Gastroesophageal sphincter (tissue), 4 donors: ENCODE data around the gene EMILIN1. TPM values are rescaled to one million over a fixed set of nuclear protein-coding genes. Genes with fewer than 3 reads are reported as not detected.
A peak's percentile ranks its signal among the peaks of the same experiment; 100 is the strongest.

ENCODE experiments used
- ATAC-seq: fragments of 150-250 bp; one replicate; pipeline ENCODE4 v1.9.1; 2016; ENCODE audit warnings: mild to moderate bottlenecking, moderate library complexity
- H3K27ac ChIP-seq, 4 donors: fragments of 200-600 bp; sonication (generic) in 3 of 4; 1 replicate in 3 of 4; 2 replicates in 1 of 4; pipeline ENCODE4 v1.5.1; 2016 to 2019
- H3K27me3 ChIP-seq: fragments of 200-600 bp; sonication (generic); one replicate; pipeline ENCODE4 v1.5.1; 2019
- H3K36me3 ChIP-seq, 2 donors: fragments of 200-600 bp; sonication (generic); one replicate each; pipeline ENCODE4 v1.5.1; 2019; ENCODE audit warnings: control low read depth in 1 of 2
- H3K4me1 ChIP-seq, 3 donors: fragments of 200-600 bp; sonication (generic); 1 replicate in 2 of 3; 2 replicates in 1 of 3; pipeline ENCODE4 v1.5.1; 2016 to 2019; ENCODE audit warnings: control low read depth in 2 of 3
- H3K4me3 ChIP-seq, 2 donors: fragments of 200-600 bp; sonication (generic); one replicate each; pipeline ENCODE4 v1.5.1; 2019; ENCODE audit warnings: mild to moderate bottlenecking in 1 of 2, moderate library complexity in 1 of 2
- H3K9me3 ChIP-seq, 3 donors: fragments of 200-600 bp; sonication (generic); one replicate each; pipeline ENCODE4 v1.5.1; 2017 to 2019; ENCODE audit warnings: control low read depth in 2 of 3
- EP300 ChIP-seq: sonication (generic); formaldehyde crosslinking; IDR thresholded peaks from one replicate; pipeline ENCODE4 v1.6.1; 2017; ENCODE audit warnings: antibody characterized with exemption, mild to moderate bottlenecking
- POLR2A ChIP-seq, 2 donors: fragments of 450-650 bp; IDR thresholded peaks; one replicate each; pipeline ENCODE4 v1.6.1; 2017; ENCODE audit warnings: antibody characterized with exemption in 2 of 2, mild to moderate bottlenecking in 2 of 2, moderate library complexity in 1 of 2
- POLR2AphosphoS5 ChIP-seq: sonication (generic); formaldehyde crosslinking; IDR thresholded peaks from one replicate; pipeline ENCODE4 v1.6.1; 2017; ENCODE audit warnings: antibody characterized with exemption
- WGBS, 2 donors: methylation state at CpG; one replicate each; pipeline ENCODE4 v1.1.5; 2018; ENCODE audit warnings: low coverage in 1 of 2; 5-methylcytosine and 5-hydroxymethylcytosine counted together
- total RNA-seq, 4 donors: library from RNA; depleted of rRNA; stranded (reverse); fragments of >200 nt; gene quantifications; one replicate each; pipeline ENCODE4 v1.1.0, GENCODE V29; 2016
- TF ChIP-seq, protein P1 (sequence below), 4 experiments: fragments of 200-600 bp in 2 of 4; fragments of 450-650 bp in 2 of 4; sonication (generic) in 1 of 4; IDR thresholded peaks; one replicate each; pipeline ENCODE4 v1.5.1; 2017 to 2019; ENCODE audit warnings: antibody characterized with exemption in 4 of 4, mild to moderate bottlenecking in 2 of 4, moderate library complexity in 2 of 4

The EMILIN1 gene
- total RNA-seq, 4 donors from 2014 or later = 94.1 to 257 (median 174) TPM

DNA sequence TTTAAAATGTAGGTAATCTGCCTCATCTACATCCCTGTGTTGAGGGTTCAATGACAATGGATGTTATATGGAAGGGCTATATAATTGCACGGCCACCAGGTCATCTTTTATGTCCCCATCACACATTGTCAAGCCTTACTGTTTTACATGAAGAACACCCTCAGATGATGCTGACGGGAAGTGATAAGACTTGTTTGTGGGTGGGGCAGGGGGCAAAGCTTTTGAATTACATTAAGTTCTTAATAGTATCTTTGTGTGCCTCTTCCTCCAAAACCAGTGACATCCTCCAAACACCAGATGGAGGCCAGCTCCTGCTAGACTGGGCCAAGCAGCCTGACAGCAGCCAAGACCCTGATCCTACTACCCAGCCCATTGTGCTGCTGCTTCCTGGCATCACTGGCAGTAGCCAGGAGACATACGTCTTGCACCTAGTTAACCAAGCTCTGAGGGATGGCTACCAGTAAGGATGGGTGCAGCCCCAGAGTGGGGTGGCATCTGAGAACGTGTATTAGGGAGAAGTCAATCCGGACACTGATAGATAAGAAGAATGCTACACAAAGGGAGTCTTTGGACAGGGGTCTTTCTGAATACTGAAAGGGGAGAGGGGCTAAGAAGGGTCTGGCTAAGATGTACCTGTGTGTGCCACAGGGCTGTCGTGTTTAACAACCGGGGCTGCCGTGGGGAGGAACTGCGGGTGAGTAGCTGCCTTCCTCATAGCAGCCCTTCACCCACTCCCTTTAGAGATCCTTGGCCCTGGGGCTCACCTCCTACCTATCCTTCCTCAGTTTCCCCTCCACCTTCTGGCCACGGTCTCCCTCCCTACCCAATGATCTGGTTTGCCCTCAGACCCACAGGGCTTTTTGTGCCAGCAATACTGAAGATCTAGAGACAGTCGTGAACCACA is 50.5 kb downstream of the EMILIN1 start:
- ATAC-seq = no peak
- no peak overlapping the region for H3K4me3 ChIP-seq
- no peaks in the 10 kb centered on the region for H3K27me3 ChIP-seq
- TF ChIP-seq EP300 = no peak
- TF ChIP-seq POLR2AphosphoS5 = no peak
- no peak for TF ChIP-seq POLR2A (IDR thresholded peaks at IDR 0.05)
- TF ChIP-seq, protein P1, sequence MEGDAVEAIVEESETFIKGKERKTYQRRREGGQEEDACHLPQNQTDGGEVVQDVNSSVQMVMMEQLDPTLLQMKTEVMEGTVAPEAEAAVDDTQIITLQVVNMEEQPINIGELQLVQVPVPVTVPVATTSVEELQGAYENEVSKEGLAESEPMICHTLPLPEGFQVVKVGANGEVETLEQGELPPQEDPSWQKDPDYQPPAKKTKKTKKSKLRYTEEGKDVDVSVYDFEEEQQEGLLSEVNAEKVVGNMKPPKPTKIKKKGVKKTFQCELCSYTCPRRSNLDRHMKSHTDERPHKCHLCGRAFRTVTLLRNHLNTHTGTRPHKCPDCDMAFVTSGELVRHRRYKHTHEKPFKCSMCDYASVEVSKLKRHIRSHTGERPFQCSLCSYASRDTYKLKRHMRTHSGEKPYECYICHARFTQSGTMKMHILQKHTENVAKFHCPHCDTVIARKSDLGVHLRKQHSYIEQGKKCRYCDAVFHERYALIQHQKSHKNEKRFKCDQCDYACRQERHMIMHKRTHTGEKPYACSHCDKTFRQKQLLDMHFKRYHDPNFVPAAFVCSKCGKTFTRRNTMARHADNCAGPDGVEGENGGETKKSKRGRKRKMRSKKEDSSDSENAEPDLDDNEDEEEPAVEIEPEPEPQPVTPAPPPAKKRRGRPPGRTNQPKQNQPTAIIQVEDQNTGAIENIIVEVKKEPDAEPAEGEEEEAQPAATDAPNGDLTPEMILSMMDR (IDR thresholded peaks at IDR 0.05) = no peak
- H3K27ac ChIP-seq = no peak overlapping the region
- H3K4me1 ChIP-seq = peaks cover 5 to 24% (median 14%) of the 10 kb centered on the region in 3 donors
- WGBS, 2 donors = 72 to 74% methylated on average over 7 to 10 of the region's 11 CpGs
- H3K36me3 ChIP-seq = peaks cover 0 to 40% of the 10 kb centered on the region in 2 donors
- no peaks in the 10 kb centered on the region for H3K9me3 ChIP-seq

DNA sequence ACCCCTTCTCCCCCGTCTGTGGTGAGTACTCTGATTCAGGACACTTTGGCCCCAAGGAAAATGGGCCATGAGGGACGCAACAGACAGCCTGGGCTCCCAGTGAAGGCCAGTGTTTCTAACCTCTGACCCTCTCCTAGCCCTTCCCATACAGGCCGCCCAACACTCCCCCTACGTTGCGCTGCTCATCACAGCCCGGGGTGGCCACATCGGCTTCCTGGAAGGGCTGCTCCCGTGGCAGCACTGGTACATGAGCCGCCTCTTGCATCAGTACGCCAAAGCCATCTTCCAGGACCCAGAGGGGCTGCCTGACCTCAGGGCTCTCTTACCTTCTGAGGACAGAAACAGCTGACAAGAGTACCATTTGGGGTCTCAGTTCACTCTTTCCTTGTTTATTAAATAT is 52.0 kb downstream of the EMILIN1 start:
- WGBS, 2 donors = 84% methylated on average over 9 of the region's 10 CpGs; no CpG with 5 or more reads in 1 of the 2 donors
- Histone ChIP-seq H3K4me3 (no peak overlapping the region), H3K27me3 (no peaks in the 10 kb centered on the region), H3K4me1 (peaks cover 5 to 30% (median 14%) of the 10 kb centered on the region in 3 donors), H3K27ac (no peak overlapping the region), H3K36me3 (peaks cover 0 to 40% of the 10 kb centered on the region in 2 donors), H3K9me3 (no peaks in the 10 kb centered on the region)
- TF ChIP-seq, protein P1 (IDR thresholded peaks at IDR 0.05) = no peak
- TF ChIP-seq POLR2AphosphoS5 = no peak
- peak in 1 of 2 donors; percentile 9 for TF ChIP-seq POLR2A (IDR thresholded peaks at IDR 0.05)
- no peak for ATAC-seq

DNA sequence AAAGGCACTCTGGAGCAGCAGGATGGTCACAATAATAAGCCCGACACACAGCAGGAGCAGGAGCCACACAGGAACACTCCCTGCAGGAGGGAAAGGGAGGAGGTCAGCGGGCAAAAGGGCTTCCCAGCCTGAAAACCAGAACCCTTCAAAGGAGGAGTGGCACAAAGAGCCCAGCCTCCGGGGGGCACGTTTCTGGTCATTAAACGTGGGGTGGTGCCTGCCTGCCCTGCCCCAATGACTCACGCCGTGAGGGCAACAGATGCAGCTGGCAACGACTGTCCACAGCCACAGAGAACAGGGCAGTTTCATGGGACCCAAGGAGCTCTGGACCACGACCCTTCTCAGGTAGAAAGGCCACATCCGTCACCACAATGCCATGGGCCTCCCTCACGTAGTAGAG is 53.0 kb downstream of the EMILIN1 start:
- H3K27ac ChIP-seq = no peak overlapping the region
- peaks cover 0 to 40% of the 10 kb centered on the region in 2 donors for H3K36me3 ChIP-seq
- H3K4me1 ChIP-seq = peaks cover 5 to 30% (median 14%) of the 10 kb centered on the region in 3 donors
- H3K9me3 ChIP-seq = no peaks in the 10 kb centered on the region
- 60 to 87% methylated on average over 1 to 3 of the region's 11 CpGs for WGBS, 2 donors
- no peak for ATAC-seq
- H3K4me3 ChIP-seq = no peak overlapping the region
- H3K27me3 ChIP-seq = no peaks in the 10 kb centered on the region
- TF ChIP-seq POLR2A (IDR thresholded peaks at IDR 0.05) (no peak), POLR2AphosphoS5 (no peak), EP300 (no peak)
- TF ChIP-seq, protein P1 (IDR thresholded peaks at IDR 0.05) = no peak

DNA sequence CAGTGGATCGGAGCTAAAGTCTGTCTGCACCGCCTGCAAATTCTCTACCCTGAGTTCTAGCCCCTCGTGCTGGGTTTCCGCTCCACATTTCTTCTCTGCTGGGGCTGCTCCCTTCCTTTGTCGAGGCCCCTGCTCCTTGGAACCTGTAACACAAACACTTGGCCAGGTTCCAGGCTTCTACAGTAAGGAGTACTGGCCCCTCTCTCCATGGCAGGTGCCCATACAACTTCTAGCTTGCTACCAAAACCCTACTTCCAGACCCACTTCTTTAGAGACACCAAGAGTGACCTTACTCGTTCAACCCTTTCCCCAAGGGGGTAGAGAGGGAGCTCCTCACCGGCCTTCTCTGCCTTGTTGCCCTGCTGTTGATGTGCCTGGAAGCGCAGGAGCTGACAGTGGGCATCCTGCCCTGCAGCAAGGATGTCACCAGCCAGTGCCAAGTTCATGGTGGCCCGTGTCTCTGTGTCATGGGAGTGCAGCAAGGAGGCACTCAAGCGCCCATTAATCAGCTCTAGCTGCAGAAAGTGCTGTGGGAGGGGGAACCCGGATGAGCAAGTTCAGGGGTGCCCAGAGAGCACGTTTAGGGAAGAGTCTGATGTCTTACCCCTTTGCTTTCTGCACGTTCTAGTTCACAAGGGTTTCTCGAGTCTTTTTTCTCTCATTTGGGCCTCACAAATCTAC is 54.9 kb downstream of the EMILIN1 start:
- peak overlapping the region in 3 of 4 donors; percentile 90 to 95 (median 92) for H3K27ac ChIP-seq
- ATAC-seq = no peak

More for the DNA sequence above, 54.9 kb downstream of the EMILIN1 start:
- no peaks in the 10 kb centered on the region for H3K27me3 ChIP-seq
- no peak for TF ChIP-seq POLR2A (IDR thresholded peaks at IDR 0.05)
- TF ChIP-seq EP300 = no peak
- TF ChIP-seq, protein P1 (IDR thresholded peaks at IDR 0.05) = no peak
- TF ChIP-seq POLR2AphosphoS5 = no peak
- H3K9me3 ChIP-seq = no peaks in the 10 kb centered on the region
- peak overlapping the region; percentile 82 to 97 for H3K4me3 ChIP-seq
- H3K4me1 ChIP-seq = peaks cover 5 to 30% (median 14%) of the 10 kb centered on the region in 3 donors
- peaks cover 0 to 40% of the 10 kb centered on the region in 2 donors for H3K36me3 ChIP-seq
- WGBS, 2 donors = 44 to 71% methylated on average over 5 to 7 of the region's 14 CpGs
